ENCODE measurements around the gene SMIM45.
A peak's percentile ranks its signal among the peaks of the same experiment; 100 is the strongest.

- TF ChIP-seq POLR2AphosphoS5 (IDR thresholded peaks at IDR 0.05; ENCODE audit: borderline replicate concordance, low read depth, low read length) = peak; percentile 75
- no peak for TF ChIP-seq EZH2 (IDR thresholded peaks at IDR 0.05)
- TF ChIP-seq FOXP2 (optimal IDR thresholded peaks at IDR 0.05; ENCODE audit: control extremely low read depth, extremely low read length, insufficient read depth) = no peak
Observed at GRCh38 chr22:41946629-41947423, 5.1 kb upstream of the SMIM45 start, which contains the start of gene CENPM.
